Cardiac fibroblast (primary cell): ENCODE results near the gene FAF1.
A peak's percentile ranks its signal among the peaks of the same experiment; 100 is the strongest.

Source experiments
- DNase-seq, 2 donors: peaks; one replicate each; pipeline versions ENCODE4 v3.0.0 to v3.0.0-alpha.2; 2010; ENCODE audit warnings: low read depth in 2 of 2
- H3K4me3 ChIP-seq, 2 donors: replicated peaks in 1 of 2; 1 replicate in 1 of 2; 2 replicates in 1 of 2; pipeline ENCODE4 v1.5.1; 2011; ENCODE audit warnings: low read depth in 2 of 2, low read length in 2 of 2, mild to moderate bottlenecking in 2 of 2, moderate library complexity in 1 of 2
- CTCF ChIP-seq: IDR thresholded peaks from one replicate; pipeline ENCODE4 v1.5.1; 2011; ENCODE audit warnings: low read depth, mild to moderate bottlenecking, low read length, inconsistent platforms

The FAF1 gene

GRCh38 chr1:50930193-50930592 is 29.9 kb downstream of the FAF1 start:
- no peak for DNase-seq
- H3K4me3 ChIP-seq, result no peak overlapping the region
- TF ChIP-seq CTCF, result no peak

GRCh38 chr1:50929376-50929958 is 30.6 kb downstream of the FAF1 start:
- peak; percentile 68 to 69 for DNase-seq

GRCh38 chr1:50923564-50923963 is 36.5 kb downstream of the FAF1 start:
- no peak for DNase-seq
- TF ChIP-seq CTCF, result no peak
- no peak overlapping the region for H3K4me3 ChIP-seq

More at GRCh38 chr1:50929376-50929958, 30.6 kb downstream of the FAF1 start:
- no peak overlapping the region for H3K4me3 ChIP-seq
- peak; percentile 45 for TF ChIP-seq CTCF

- no peak for TF ChIP-seq CTCF
- no peak for DNase-seq
- H3K4me3 ChIP-seq, result no peak overlapping the region
Measured at GRCh38 chr1:50921029-50921428, 39.0 kb downstream of the FAF1 start.

GRCh38 chr1:50920409-50920808 is 39.7 kb downstream of the FAF1 start:
- no peak overlapping the region for H3K4me3 ChIP-seq
- no peak for DNase-seq
- no peak for TF ChIP-seq CTCF

GRCh38 chr1:50917138-50918137 is 42.6 kb downstream of the FAF1 start:
- TF ChIP-seq CTCF, result no peak
- H3K4me3 ChIP-seq, result no peak overlapping the region
- DNase-seq, result no peak
